Lower leg skin (tissue), 3 donors: ENCODE data around the gene TOMM34.

Source experiments
- POLR2A ChIP-seq, 2 donors: fragments of 450-650 bp; IDR thresholded peaks; one replicate each; pipeline ENCODE4 v1.6.1; 2016 to 2017; ENCODE audit warnings: antibody characterized with exemption in 2 of 2, mild to moderate bottlenecking in 1 of 2, moderate library complexity in 1 of 2
- TF ChIP-seq, protein P1 (sequence below), 3 donors: fragments of 450-650 bp; IDR thresholded peaks; one replicate each; pipeline ENCODE4 v1.5.1; 2016; ENCODE audit warnings: antibody characterized with exemption in 3 of 3, mild to moderate bottlenecking in 3 of 3, moderate library complexity in 2 of 3

DNA sequence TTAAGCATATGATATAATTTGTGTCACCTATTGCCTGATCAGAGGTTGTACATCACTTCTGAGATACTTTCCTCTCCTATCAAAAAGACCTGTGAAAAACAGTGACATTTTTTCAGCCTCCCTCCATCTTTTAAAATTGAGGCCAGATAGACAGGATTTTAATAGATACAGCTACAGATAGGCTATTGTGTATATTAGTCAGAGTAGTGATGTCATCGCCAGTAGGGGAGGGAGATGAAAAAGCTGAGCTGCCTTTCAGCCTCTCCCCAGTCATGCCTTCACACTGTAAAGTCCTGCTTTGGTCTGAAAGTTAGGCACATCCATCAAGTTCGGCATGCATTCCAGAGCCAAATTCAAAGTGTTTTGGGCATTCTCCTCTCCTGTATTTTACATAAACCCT lies 58.2 kb downstream of the TOMM34 start:
- TF ChIP-seq, protein P1, sequence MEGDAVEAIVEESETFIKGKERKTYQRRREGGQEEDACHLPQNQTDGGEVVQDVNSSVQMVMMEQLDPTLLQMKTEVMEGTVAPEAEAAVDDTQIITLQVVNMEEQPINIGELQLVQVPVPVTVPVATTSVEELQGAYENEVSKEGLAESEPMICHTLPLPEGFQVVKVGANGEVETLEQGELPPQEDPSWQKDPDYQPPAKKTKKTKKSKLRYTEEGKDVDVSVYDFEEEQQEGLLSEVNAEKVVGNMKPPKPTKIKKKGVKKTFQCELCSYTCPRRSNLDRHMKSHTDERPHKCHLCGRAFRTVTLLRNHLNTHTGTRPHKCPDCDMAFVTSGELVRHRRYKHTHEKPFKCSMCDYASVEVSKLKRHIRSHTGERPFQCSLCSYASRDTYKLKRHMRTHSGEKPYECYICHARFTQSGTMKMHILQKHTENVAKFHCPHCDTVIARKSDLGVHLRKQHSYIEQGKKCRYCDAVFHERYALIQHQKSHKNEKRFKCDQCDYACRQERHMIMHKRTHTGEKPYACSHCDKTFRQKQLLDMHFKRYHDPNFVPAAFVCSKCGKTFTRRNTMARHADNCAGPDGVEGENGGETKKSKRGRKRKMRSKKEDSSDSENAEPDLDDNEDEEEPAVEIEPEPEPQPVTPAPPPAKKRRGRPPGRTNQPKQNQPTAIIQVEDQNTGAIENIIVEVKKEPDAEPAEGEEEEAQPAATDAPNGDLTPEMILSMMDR (IDR thresholded peaks at IDR 0.05), result no peak
- no peak for TF ChIP-seq POLR2A (IDR thresholded peaks at IDR 0.05)
